Endothelial cell of umbilical vein (primary cell): ENCODE data around the gene GALNT3.

Source experiments
- POLR2A ChIP-seq: IDR thresholded peaks from 2 replicates; pipeline ENCODE4 v1.6.1; 2012; ENCODE audit warnings: low read depth, mild to moderate bottlenecking, control low read depth, low read length
- POLR2AphosphoS5 ChIP-seq: IDR thresholded peaks from 2 replicates; pipeline ENCODE4 v1.6.1; 2012; ENCODE audit warnings: low read depth, mild to moderate bottlenecking, control low read depth, low read length, moderate library complexity; ENCODE audit not compliant: insufficient read depth
- TF ChIP-seq, protein P1 (sequence below), 2 donors: IDR thresholded peaks; 1 replicate in 1 of 2; 2 replicates in 1 of 2; pipeline ENCODE4 v1.5.1; 2011; ENCODE audit warnings: low read length in 2 of 2, mild to moderate bottlenecking in 2 of 2, moderate library complexity in 2 of 2, control low read depth in 1 of 2, inconsistent platforms in 1 of 2, low read depth in 1 of 2; ENCODE audit not compliant: insufficient read depth in 1 of 2; ENCODE audit errors: extremely low read depth in 1 of 2

DNA sequence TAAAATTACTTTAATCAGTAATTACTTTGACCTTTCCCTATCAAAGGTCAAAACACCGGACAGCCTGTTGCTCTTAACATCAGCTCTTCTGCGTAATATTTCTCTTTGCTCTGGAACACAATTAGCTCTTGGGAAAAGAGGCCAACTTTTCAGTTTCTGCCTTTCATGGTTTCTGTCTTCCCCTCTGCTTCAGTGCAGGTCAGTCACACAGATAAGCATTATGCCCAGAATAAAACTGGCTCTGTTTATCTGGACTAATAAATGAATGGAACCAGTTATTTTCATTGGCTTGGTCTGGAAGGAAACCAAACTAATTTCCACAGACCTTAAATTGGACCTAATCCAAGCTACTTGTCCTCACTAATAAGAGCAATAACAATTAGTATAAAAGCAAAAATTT is 26.2 kb upstream of the GALNT3 start:
- TF ChIP-seq POLR2AphosphoS5: no peak
- TF ChIP-seq, protein P1, sequence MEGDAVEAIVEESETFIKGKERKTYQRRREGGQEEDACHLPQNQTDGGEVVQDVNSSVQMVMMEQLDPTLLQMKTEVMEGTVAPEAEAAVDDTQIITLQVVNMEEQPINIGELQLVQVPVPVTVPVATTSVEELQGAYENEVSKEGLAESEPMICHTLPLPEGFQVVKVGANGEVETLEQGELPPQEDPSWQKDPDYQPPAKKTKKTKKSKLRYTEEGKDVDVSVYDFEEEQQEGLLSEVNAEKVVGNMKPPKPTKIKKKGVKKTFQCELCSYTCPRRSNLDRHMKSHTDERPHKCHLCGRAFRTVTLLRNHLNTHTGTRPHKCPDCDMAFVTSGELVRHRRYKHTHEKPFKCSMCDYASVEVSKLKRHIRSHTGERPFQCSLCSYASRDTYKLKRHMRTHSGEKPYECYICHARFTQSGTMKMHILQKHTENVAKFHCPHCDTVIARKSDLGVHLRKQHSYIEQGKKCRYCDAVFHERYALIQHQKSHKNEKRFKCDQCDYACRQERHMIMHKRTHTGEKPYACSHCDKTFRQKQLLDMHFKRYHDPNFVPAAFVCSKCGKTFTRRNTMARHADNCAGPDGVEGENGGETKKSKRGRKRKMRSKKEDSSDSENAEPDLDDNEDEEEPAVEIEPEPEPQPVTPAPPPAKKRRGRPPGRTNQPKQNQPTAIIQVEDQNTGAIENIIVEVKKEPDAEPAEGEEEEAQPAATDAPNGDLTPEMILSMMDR (IDR thresholded peaks at IDR 0.05; ENCODE audit: extremely low read depth in 1 of 2, insufficient read depth in 1 of 2, low read depth in 1 of 2, low read length in 2 of 2): no peak
- TF ChIP-seq POLR2A: no peak
